IPS-18a (cell line): ENCODE results near the gene PEX11G.

ENCODE experiments used
- H3K27ac ChIP-seq: one replicate; pipeline ENCODE4 v1.5.1; 2013; ENCODE audit warnings: low read length
- H3K27me3 ChIP-seq: one replicate; pipeline ENCODE4 v1.6.1; 2013; ENCODE audit warnings: mild to moderate bottlenecking, low read length; ENCODE audit not compliant: control insufficient read depth, insufficient read depth
- H3K36me3 ChIP-seq: one replicate; pipeline ENCODE4 v1.6.1; 2013; ENCODE audit warnings: low read depth, low read length; ENCODE audit not compliant: control insufficient read depth
- H3K4me1 ChIP-seq: one replicate; pipeline ENCODE4 v1.6.1; 2013; ENCODE audit warnings: low read depth, low read length; ENCODE audit not compliant: control insufficient read depth
- H3K4me3 ChIP-seq: one replicate; pipeline ENCODE4 v1.5.1; 2013; ENCODE audit warnings: low read length
- H3K9ac ChIP-seq: one replicate; pipeline ENCODE4 v1.6.1; 2013; ENCODE audit warnings: mild to moderate bottlenecking, low read length, moderate library complexity
- H3K9me3 ChIP-seq: one replicate; pipeline ENCODE4 v1.6.1; 2013; ENCODE audit warnings: low read depth, low read length; ENCODE audit not compliant: control insufficient read depth

The PEX11G gene

GRCh38 chr19:7516878-7517277 is 28.0 kb upstream of the PEX11G start:
- peaks cover 14% of the 10 kb centered on the region for H3K4me1 ChIP-seq
- no peak overlapping the region for H3K27ac ChIP-seq
- H3K27me3 ChIP-seq: no peaks in the 10 kb centered on the region
- H3K36me3 ChIP-seq: peaks cover 3% of the 10 kb centered on the region
- no peaks in the 10 kb centered on the region for H3K9me3 ChIP-seq
- H3K4me3 ChIP-seq: peak overlapping the region; percentile 78
- peak overlapping the region; percentile 85 for H3K9ac ChIP-seq

GRCh38 chr19:7516333-7516732 is 27.5 kb upstream of the PEX11G start:
- H3K36me3 ChIP-seq: peaks cover 3% of the 10 kb centered on the region
- peaks cover 12% of the 10 kb centered on the region for H3K4me1 ChIP-seq
- H3K27me3 ChIP-seq: no peaks in the 10 kb centered on the region
- no peaks in the 10 kb centered on the region for H3K9me3 ChIP-seq
- H3K4me3 ChIP-seq: peak overlapping the region; percentile 78
- no peak overlapping the region for H3K27ac ChIP-seq
- H3K9ac ChIP-seq: peak overlapping the region; percentile 85

GRCh38 chr19:7515645-7516151 is 26.9 kb upstream of the PEX11G start, which contains the start of gene ZNF358:
TSS of gene ZNF358 (plus strand) at chr19:7516103. CDS start at chr19:7519243, 3,140 bp downstream.
- Histone ChIP-seq H3K9me3 (no peaks in the 10 kb centered on the region), H3K27me3 (no peaks in the 10 kb centered on the region), H3K9ac (peak within 1 kb of the TSS; percentile 88), H3K4me3 (peak within 1 kb of the TSS; percentile 78), H3K27ac (peak within 1 kb of the TSS; percentile 93), H3K36me3 (peaks cover 3% of the 10 kb centered on the region), H3K4me1 (peaks cover 12% of the 10 kb centered on the region)

GRCh38 chr19:7515110-7515644 is 26.3 kb upstream of the PEX11G start:
- peaks cover 3% of the 10 kb centered on the region for H3K36me3 ChIP-seq
- peaks cover 12% of the 10 kb centered on the region for H3K4me1 ChIP-seq
- H3K9me3 ChIP-seq: no peaks in the 10 kb centered on the region
- no peaks in the 10 kb centered on the region for H3K27me3 ChIP-seq
- H3K27ac ChIP-seq: peak overlapping the region; percentile 93
- peak overlapping the region; percentile 57 for H3K4me3 ChIP-seq
- peak overlapping the region; percentile 88 for H3K9ac ChIP-seq

GRCh38 chr19:7513809-7514642 is 25.2 kb upstream of the PEX11G start:
- Histone ChIP-seq H3K27ac (no peak overlapping the region), H3K4me3 (no peak overlapping the region), H3K36me3 (no peaks in the 10 kb centered on the region), H3K4me1 (peaks cover 12% of the 10 kb centered on the region), H3K27me3 (no peaks in the 10 kb centered on the region), H3K9ac (no peak overlapping the region), H3K9me3 (no peaks in the 10 kb centered on the region)

- Histone ChIP-seq H3K9ac (no peak overlapping the region), H3K36me3 (no peaks in the 10 kb centered on the region), H3K4me1 (peaks cover 16% of the 10 kb centered on the region), H3K27ac (no peak overlapping the region), H3K4me3 (no peak overlapping the region), H3K9me3 (no peaks in the 10 kb centered on the region), H3K27me3 (no peaks in the 10 kb centered on the region)
These were observed 23.6 kb upstream of the PEX11G start for GRCh38 chr19:7512400-7512851.

GRCh38 chr19:7509625-7510024 is 20.8 kb upstream of the PEX11G start:
- peaks cover 3% of the 10 kb centered on the region for H3K4me1 ChIP-seq
- no peaks in the 10 kb centered on the region for H3K9me3 ChIP-seq
- H3K27ac ChIP-seq: no peak overlapping the region
- H3K4me3 ChIP-seq: no peak overlapping the region
- H3K27me3 ChIP-seq: peaks cover 8% of the 10 kb centered on the region
- H3K36me3 ChIP-seq: no peaks in the 10 kb centered on the region
- H3K9ac ChIP-seq: no peak overlapping the region

- Histone ChIP-seq H3K9me3 (no peaks in the 10 kb centered on the region), H3K4me3 (no peak overlapping the region), H3K27me3 (peaks cover 8% of the 10 kb centered on the region), H3K36me3 (no peaks in the 10 kb centered on the region), H3K27ac (no peak overlapping the region), H3K9ac (no peak overlapping the region), H3K4me1 (peaks cover 3% of the 10 kb centered on the region)
These were observed 19.0 kb upstream of the PEX11G start for GRCh38 chr19:7507884-7508283.

GRCh38 chr19:7506385-7507328 is 17.8 kb upstream of the PEX11G start:
- H3K4me3 ChIP-seq: peak overlapping the region; percentile 32
- no peak overlapping the region for H3K9ac ChIP-seq
- H3K27ac ChIP-seq: no peak overlapping the region

GRCh38 chr19:7505682-7506384 is 17.0 kb upstream of the PEX11G start:
- H3K27me3 ChIP-seq: peaks cover 15% of the 10 kb centered on the region
- no peaks in the 10 kb centered on the region for H3K9me3 ChIP-seq
- peak overlapping the region; percentile 51 for H3K4me3 ChIP-seq
- no peak overlapping the region for H3K27ac ChIP-seq
- no peaks in the 10 kb centered on the region for H3K36me3 ChIP-seq
- peaks cover 3% of the 10 kb centered on the region for H3K4me1 ChIP-seq
- no peak overlapping the region for H3K9ac ChIP-seq

More at GRCh38 chr19:7506385-7507328, 17.8 kb upstream of the PEX11G start:
- Histone ChIP-seq H3K4me1 (peaks cover 3% of the 10 kb centered on the region), H3K9me3 (no peaks in the 10 kb centered on the region), H3K27me3 (peaks cover 10% of the 10 kb centered on the region), H3K36me3 (no peaks in the 10 kb centered on the region)
